HEK293 (cell line): Measurements from ENCODE around the gene NUFIP1.
"Not testable (repeated sequence)": the region's sequence is repeated elsewhere in the genome, so short reads cannot be mapped to it uniquely, and the experiment has no call there.

Experiments
- CTCF ChIP-seq: fragments of 450-650 bp; formaldehyde crosslinking; IDR thresholded peaks from 2 replicates; pipeline ENCODE4 v1.5.1; 2016; ENCODE audit warnings: missing biosample characterization, missing genetic modification characterization
- FEZF1 ChIP-seq: fragments of 450-650 bp; formaldehyde crosslinking; IDR thresholded peaks from 2 replicates; pipeline ENCODE4 v1.5.1; 2016; ENCODE audit warnings: missing biosample characterization, missing genetic modification characterization
- HIC1 ChIP-seq: fragments of 450-650 bp; formaldehyde crosslinking; IDR thresholded peaks from 2 replicates; pipeline ENCODE4 v1.5.1; 2016; ENCODE audit warnings: missing biosample characterization, missing genetic modification characterization
- TCF7L2 ChIP-seq: IDR thresholded peaks from 2 replicates; pipeline ENCODE4 v1.6.1; 2011; ENCODE audit warnings: low read depth, mild to moderate bottlenecking, inconsistent platforms, low read length, moderate library complexity, borderline replicate concordance
- WT1 ChIP-seq: fragments of 450-650 bp; formaldehyde crosslinking; IDR thresholded peaks from 2 replicates; pipeline ENCODE4 v1.5.1; 2016; ENCODE audit warnings: missing biosample characterization, missing genetic modification characterization
- ZNF114 ChIP-seq: fragments of 450-650 bp; formaldehyde crosslinking; IDR thresholded peaks from 2 replicates; pipeline ENCODE4 v1.5.0; 2017; ENCODE audit warnings: missing biosample characterization, missing genetic modification characterization
- ZNF280D ChIP-seq: fragments of 450-650 bp; formaldehyde crosslinking; IDR thresholded peaks from 2 replicates; pipeline ENCODE4 v1.5.1; 2016; ENCODE audit warnings: missing biosample characterization, missing genetic modification characterization
- ZNF37A ChIP-seq: fragments of 450-650 bp; IDR thresholded peaks from 2 replicates; pipeline ENCODE4 v1.5.1; 2018; ENCODE audit warnings: missing biosample characterization, missing genetic modification characterization
- ZNF426 ChIP-seq: fragments of 450-650 bp; formaldehyde crosslinking; IDR thresholded peaks from 2 replicates; pipeline ENCODE4 v1.5.1; 2017; ENCODE audit warnings: missing biosample characterization, missing genetic modification characterization, mild to moderate bottlenecking, inconsistent platforms, moderate library complexity
- ZNF513 ChIP-seq: fragments of 450-650 bp; IDR thresholded peaks from 2 replicates; pipeline ENCODE4 v1.5.1; 2018; ENCODE audit warnings: missing biosample characterization, missing genetic modification characterization
- ZNF549 ChIP-seq: fragments of 450-650 bp; IDR thresholded peaks from 2 replicates; pipeline ENCODE4 v1.5.1; 2018; ENCODE audit warnings: missing biosample characterization, missing genetic modification characterization, mild to moderate bottlenecking, inconsistent platforms, moderate library complexity
- ZNF785 ChIP-seq: fragments of 450-650 bp; formaldehyde crosslinking; IDR thresholded peaks from 2 replicates; pipeline ENCODE4 v1.5.1; 2016; ENCODE audit warnings: missing biosample characterization, missing genetic modification characterization

- not testable (repeated sequence) for TF ChIP-seq ZNF426 (tag by site-specific recombination); ZNF549 (tag by site-specific recombination); ZNF114; FEZF1 (tag by site-specific recombination); ZNF280D (tag by site-specific recombination); ZNF785 (tag by site-specific recombination); ZNF37A; CTCF (tag by site-specific recombination); HIC1 (tag by site-specific recombination); ZNF513 (tag by site-specific recombination); TCF7L2; WT1 (tag by site-specific recombination)
Measured at GRCh38 chr13:45019981-45020380, 30.7 kb upstream of the NUFIP1 start.
